ENCODE measurements around the gene ADCY4.

Gene ADCY4

GRCh38 chr14:24315807-24316596 is 18.9 kb downstream of the ADCY4 start:
- no peak for DNase-seq (ENCODE audit: low spot score)

- no peak for DNase-seq (ENCODE audit: low spot score)
These were observed 19.5 kb downstream of the ADCY4 start for GRCh38 chr14:24315243-24315806.

DNA sequence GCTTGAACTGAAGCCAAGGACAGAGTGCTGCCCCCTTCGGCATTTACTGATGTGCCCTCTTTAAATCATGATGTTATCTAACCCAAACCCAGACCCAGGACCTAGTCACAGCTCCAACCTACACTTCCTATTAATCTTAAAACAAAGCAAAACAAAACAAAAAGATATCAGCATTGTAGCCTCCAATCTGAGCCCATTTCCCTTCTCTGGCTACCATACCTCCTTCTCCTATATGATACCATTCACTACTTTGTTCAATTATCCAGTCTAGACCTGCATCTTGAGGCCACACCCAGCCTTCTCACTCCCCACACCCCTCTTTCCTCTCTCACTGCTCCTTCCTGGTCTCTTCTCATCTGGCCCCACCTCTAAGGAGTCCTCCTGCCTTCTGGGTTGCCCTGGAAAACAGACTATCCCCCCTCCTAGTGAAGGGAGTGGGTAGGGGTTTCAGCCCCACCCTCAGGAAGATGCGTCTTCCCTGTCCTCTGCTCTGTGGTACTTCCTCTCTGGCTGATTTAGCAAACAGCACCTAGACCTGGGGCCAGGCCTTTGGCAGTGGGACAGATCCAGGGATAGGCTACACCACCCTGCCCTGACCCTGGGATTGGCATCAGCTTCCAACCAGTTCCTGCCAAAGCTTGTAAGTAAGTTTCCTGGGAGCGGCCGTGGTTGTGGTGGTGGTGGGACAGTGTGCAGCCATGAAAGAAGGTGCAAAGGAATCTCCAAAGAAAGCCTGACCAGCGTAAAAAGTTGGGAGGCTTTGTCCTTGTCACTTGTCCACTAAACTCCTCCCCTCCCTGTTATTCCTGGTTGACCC is 20.3 kb downstream of the ADCY4 start:
- no peak for DNase-seq (ENCODE audit: low spot score)

DNA sequence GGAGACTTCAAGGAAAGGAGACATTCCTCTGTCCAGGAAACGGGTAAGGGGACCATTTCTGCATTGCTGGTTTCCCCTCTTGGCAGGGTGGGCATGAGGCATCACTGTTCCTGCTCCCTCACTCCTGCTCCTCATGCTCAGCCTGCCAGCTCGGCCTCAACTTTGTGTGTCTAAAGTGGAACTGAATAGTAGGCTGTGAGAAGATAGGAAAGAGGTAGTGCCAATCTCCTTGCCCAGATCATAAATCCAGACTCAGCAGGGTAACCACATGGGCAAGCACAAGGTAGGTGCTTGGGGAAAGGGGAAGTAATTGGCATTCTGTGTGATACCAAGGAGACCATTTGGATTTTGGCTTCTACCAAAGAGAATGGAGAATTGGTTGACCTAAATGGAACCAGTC is 21.0 kb downstream of the ADCY4 start:
- DNase-seq (ENCODE audit: low spot score): no peak

DNA sequence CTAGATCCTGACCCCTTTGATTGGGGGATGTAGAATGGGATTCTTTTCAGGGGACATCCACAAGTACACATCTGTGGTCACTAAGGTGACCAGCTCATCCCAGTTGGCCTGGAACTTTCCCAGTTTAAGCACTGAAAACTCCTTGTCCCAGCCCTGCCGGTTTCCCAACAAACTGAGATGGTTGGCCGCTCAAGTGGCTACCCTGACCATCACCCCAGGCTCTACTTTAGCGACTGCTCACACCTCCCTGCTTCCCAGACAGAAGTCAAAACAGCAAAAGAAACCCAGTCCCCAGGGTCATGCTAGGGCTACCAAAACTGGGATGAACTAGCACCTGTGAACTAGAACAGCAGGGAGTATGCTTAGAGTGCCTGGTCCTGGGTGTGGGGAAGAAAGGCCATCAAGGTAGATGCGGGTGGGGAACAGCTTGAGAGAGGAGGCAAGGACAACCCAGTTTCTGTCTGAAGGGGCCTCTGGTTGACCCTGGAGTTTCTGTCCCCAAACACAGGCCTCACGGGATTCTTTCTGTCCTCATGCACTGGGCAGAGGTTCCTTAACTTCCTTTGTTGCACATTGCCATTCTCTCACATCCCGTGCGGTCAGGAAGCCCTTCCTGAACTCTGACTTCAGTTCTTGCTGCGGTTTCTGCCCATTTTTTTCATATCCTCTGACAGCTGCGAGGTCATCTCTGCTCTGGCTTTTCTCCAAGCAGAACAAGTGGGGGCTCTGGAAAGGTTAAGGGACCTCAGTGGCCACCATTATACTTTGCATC is 21.9 kb downstream of the ADCY4 start:
- no peak for DNase-seq (ENCODE audit: low spot score)

- no peak for DNase-seq (ENCODE audit: low spot score)
These were observed 22.8 kb downstream of the ADCY4 start for GRCh38 chr14:24311837-24312615.

DNA sequence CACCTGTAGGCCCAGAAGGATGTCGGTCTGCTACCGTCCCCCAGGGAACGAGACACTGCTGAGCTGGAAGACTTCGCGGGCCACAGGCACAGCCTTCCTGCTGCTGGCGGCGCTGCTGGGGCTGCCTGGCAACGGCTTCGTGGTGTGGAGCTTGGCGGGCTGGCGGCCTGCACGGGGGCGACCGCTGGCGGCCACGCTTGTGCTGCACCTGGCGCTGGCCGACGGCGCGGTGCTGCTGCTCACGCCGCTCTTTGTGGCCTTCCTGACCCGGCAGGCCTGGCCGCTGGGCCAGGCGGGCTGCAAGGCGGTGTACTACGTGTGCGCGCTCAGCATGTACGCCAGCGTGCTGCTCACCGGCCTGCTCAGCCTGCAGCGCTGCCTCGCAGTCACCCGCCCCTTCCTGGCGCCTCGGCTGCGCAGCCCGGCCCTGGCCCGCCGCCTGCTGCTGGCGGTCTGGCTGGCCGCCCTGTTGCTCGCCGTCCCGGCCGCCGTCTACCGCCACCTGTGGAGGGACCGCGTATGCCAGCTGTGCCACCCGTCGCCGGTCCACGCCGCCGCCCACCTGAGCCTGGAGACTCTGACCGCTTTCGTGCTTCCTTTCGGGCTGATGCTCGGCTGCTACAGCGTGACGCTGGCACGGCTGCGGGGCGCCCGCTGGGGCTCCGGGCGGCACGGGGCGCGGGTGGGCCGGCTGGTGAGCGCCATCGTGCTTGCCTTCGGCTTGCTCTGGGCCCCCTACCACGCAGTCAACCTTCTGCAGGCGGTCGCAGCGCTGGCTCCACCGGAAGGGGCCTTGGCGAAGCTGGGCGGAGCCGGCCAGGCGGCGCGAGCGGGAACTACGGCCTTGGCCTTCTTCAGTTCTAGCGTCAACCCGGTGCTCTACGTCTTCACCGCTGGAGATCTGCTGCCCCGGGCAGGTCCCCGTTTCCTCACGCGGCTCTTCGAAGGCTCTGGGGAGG is 23.9 kb downstream of the ADCY4 start, which contains the start of gene LTB4R:
Gene LTB4R, plus strand, starts transcription at position 857 of the 959 bp plus-strand sequence. CDS start 4,150 bp downstream, outside the sequence.
- DNase-seq (ENCODE audit: low spot score): peak; percentile 82

- DNase-seq (ENCODE audit: low spot score): no peak
These were observed 24.6 kb downstream of the ADCY4 start for GRCh38 chr14:24310265-24310645.

DNA sequence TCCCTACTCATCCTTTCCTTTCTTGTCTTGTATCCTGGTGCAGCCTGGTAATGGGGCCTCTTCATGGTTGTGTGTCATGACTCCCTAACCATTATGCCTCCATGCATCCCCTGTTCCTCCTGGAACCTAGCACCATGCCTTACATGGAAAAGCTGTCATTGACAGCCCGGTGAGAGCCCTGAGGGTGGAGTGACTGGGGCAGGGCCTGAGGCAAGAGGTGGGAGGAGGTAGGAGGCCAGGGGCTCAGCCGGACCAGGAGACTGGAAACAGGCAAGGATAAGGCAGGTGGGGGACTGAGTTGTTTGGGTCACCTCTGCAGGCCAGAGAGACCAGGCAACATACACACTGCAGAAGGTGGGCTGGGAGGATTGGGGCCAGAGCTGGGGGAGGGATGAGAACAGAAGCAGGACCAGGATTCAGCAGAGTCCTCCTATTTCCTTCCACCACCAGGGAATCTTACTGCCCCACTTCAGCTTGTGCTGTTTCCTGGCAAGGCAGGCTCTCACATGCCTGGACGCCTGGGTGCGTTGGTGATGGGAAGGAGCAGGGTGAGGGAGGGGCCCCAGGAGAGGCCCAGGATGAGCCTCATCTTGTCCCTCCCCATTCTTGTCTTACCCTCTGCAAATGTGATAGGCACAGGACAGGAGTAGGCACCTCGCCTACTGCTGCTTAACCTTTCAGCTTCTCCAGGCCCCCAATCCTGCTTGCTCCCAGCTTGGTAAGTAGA is 25.2 kb downstream of the ADCY4 start, which contains the start of gene LTB4R2:
Gene LTB4R2, plus strand, starts transcription at position 603 of the 727 bp plus-strand sequence. CDS start 525 bp downstream, outside the sequence.
- DNase-seq (ENCODE audit: low spot score): no peak

DNA sequence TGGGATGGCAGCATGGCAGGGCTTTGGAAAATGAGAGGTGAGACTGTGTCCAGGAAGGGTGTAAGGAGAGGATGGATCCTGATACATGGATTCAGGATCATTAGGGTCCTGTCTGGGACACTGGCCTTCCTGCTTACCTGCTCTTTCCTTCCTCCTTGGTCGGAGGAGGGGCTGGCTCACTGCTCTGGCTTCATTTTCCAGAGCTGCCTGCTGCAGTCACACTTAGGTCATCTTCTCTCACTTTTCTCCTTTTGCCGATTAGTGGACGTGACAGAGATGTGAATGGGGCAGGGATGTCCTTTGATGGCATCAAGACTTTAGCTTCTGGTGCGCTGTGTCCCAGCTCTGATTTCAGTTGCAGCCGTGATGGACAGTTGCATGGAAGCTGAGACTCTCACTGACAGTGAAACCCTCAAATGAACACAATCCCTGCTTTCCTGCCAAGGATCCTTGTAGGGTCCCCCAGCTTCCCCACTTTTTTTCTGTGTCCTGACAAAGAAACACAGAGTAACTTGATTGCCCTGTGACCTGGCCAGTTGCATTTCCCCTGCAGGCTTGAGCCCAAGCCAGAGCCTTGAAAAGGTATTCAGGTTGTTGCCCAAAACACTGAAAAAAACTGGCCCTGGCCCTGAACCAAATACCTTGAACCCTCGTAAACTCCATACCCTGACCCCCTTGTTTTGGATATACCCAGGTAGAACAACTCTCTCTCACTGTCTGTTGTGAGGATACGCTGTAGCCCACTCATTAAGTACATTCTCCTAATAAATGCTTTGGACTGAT is 26.3 kb downstream of the ADCY4 start:
- no peak for DNase-seq (ENCODE audit: low spot score)

GRCh38 chr14:24307575-24308341 is 27.1 kb downstream of the ADCY4 start, which contains the start of gene CIDEB:
Gene CIDEB (minus strand): TSS chr14:24307977. CDS start chr14:24307858, 119 bp downstream.
- DNase-seq (ENCODE audit: low spot score): no peak

GRCh38 chr14:24307156-24307574 is 27.7 kb downstream of the ADCY4 start:
- no peak for DNase-seq (ENCODE audit: low spot score)

DNA sequence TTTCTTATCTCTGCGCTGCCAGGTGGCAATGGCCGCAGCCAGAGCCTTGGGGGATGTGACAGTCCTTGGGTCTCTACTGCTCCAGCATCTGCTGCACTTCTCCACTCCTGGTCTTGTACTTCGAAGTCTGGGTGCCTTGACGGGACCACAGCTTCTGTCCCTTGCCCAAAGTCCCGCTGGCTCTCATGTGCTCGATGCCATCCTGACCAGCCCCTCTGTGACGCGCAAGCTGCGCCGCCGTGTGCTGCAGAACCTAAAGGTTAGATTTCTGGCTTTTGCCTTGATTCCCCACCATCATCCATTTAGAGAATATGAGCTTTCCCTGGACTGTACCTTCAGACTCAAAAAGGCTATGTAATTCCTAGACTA is 30.9 kb downstream of the ADCY4 start:
- no peak for DNase-seq (ENCODE audit: low spot score)

DNA sequence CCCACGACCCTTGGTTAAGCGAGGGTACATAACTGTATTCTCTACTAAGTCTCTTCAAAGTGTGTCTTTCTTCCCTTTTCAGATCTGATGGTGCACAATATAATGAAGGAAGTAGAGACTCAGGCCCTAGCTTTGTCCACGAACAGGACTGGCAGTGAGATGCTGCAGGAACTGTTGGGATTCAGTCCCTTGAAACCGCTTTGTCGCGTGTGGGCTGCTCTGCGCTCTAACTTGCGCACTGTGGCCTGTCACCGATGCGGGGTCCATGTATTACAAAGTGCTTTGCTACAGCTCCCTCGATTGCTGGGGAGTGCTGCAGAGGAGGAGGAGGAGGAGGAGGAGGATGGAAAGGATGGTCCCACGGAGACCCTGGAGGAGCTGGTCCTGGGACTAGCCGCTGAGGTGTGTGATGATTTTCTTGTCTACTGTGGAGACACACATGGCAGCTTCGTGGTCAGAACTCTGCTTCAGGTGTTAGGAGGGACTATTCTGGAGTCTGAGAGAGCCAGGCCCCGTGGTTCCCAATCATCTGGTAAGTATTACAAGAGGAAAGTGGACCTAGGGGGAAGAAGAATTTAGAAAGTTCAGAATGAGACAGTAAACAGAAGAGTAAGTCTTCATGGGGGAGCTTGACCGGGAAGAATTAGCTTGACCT is 34.4 kb downstream of the ADCY4 start:
- DNase-seq (ENCODE audit: low spot score): no peak

GRCh38 chr14:24299255-24300191 is 35.3 kb downstream of the ADCY4 start, which contains the start of the genes DHRS1 and NOP9:
Gene DHRS1 (minus strand): TSS chr14:24299780. CDS start chr14:24299106, 674 bp downstream.
Gene NOP9 (plus strand): TSS chr14:24299850. CDS start chr14:24299955, 105 bp downstream.
- DNase-seq (ENCODE audit: low spot score): peak; percentile 96

GRCh38 chr14:24298892-24299254 is 36.0 kb downstream of the ADCY4 start:
- no peak for DNase-seq (ENCODE audit: low spot score)

Data from left forelimb (tissue), 1 donor.